ENCODE data around the gene GOLGA6L7.
A peak's percentile ranks its signal among the peaks of the same experiment; 100 is the strongest.

The GOLGA6L7 gene

GRCh38 chr15:28886431-28887338 lies 38.2 kb upstream of the GOLGA6L7 start:
- DNase-seq (ENCODE audit: extremely low read depth, low read depth), result no peak
- no peak for TF ChIP-seq CTCF (IDR thresholded peaks at IDR 0.05; ENCODE audit: low read depth, low read length)

- no peak for TF ChIP-seq CTCF (IDR thresholded peaks at IDR 0.05; ENCODE audit: low read depth, low read length)
- DNase-seq (ENCODE audit: extremely low read depth, low read depth), result no peak
Measured at GRCh38 chr15:28885630-28886430, 37.4 kb upstream of the GOLGA6L7 start, which contains the start of gene APBA2. Gene APBA2, plus strand, starts transcription at chr15:28885974. Its CDS starts 167,911 bp downstream, at chr15:29053885.

- DNase-seq (ENCODE audit: extremely low read depth, low read depth), result no peak
- no peak for TF ChIP-seq CTCF (IDR thresholded peaks at IDR 0.05; ENCODE audit: low read depth, low read length)
Measured at GRCh38 chr15:28885128-28885629, 36.7 kb upstream of the GOLGA6L7 start.

- no peak for DNase-seq (ENCODE audit: extremely low read depth, low read depth)
- TF ChIP-seq CTCF (IDR thresholded peaks at IDR 0.05; ENCODE audit: low read depth, low read length), result no peak
Measured at GRCh38 chr15:28884151-28884940, 35.9 kb upstream of the GOLGA6L7 start.

- TF ChIP-seq CTCF (IDR thresholded peaks at IDR 0.05; ENCODE audit: low read depth, low read length), result no peak
- no peak for DNase-seq (ENCODE audit: extremely low read depth, low read depth)
Measured at GRCh38 chr15:28881600-28881999, 33.2 kb upstream of the GOLGA6L7 start.

- no peak for DNase-seq (ENCODE audit: extremely low read depth, low read depth)
- TF ChIP-seq CTCF (IDR thresholded peaks at IDR 0.05; ENCODE audit: low read depth, low read length), result peak; percentile 10
Measured at GRCh38 chr15:28881170-28881569, 32.7 kb upstream of the GOLGA6L7 start.

Data from AG09319 (cell line).